ENCODE measurements around the gene RNF213. TPM values are rescaled to one million over a fixed set of nuclear protein-coding genes. Genes with fewer than 3 reads are reported as not detected.

Gene RNF213
- total RNA-seq, 1 donor from 2014 or later: 228 TPM

GRCh38 chr17:80393961-80394360 lies 133.3 kb downstream of the RNF213 start:
- TF ChIP-seq CTCF (IDR thresholded peaks at IDR 0.05): no peak
- H3K9me3 Mint-ChIP-seq: no peaks in the 10 kb centered on the region
- ATAC-seq (ENCODE audit: low read depth): no peak
- H3K27me3 Mint-ChIP-seq: no peaks in the 10 kb centered on the region
- intact Hi-C loops (cut with micrococcal nuclease): no loop called here
- H3K27ac Mint-ChIP-seq: no peak overlapping the region
- peaks cover 62% of the 10 kb centered on the region for H3K36me3 Mint-ChIP-seq (ENCODE audit: low read depth)
- H3K4me3 Mint-ChIP-seq: no peak overlapping the region
- H3K4me1 Mint-ChIP-seq: peaks cover 2% of the 10 kb centered on the region
- DNase-seq: no peak
- ChIA-PET POLR2A (no interaction called here), CTCF (no interaction called here)

GRCh38 chr17:80394629-80395216 lies 134.1 kb downstream of the RNF213 start:
- no peak overlapping the region for H3K4me3 Mint-ChIP-seq
- ChIA-PET POLR2A (interaction anchor here (0.7 kb wide), 1 partner anchor 170 kb away, joined by 5 read pairs; no protein-coding TSS in a partner anchor), CTCF (no interaction called here)
- H3K36me3 Mint-ChIP-seq (ENCODE audit: low read depth): peaks cover 54% of the 10 kb centered on the region
- no peak for ATAC-seq (ENCODE audit: low read depth)
- no peak overlapping the region for H3K27ac Mint-ChIP-seq
- peaks cover 2% of the 10 kb centered on the region for H3K4me1 Mint-ChIP-seq
- no peaks in the 10 kb centered on the region for H3K9me3 Mint-ChIP-seq
- DNase-seq: no peak
- TF ChIP-seq CTCF (IDR thresholded peaks at IDR 0.05): no peak
- H3K27me3 Mint-ChIP-seq: no peaks in the 10 kb centered on the region
- intact Hi-C loops (cut with micrococcal nuclease): no loop called here

GRCh38 chr17:80395402-80396151 lies 134.9 kb downstream of the RNF213 start:
- ATAC-seq (ENCODE audit: low read depth) (no peak), DNase-seq (no peak)
- Mint-ChIP-seq H3K27ac (no peak overlapping the region), H3K4me3 (no peak overlapping the region), H3K9me3 (no peaks in the 10 kb centered on the region), H3K4me1 (peaks cover 2% of the 10 kb centered on the region), H3K36me3 (ENCODE audit: low read depth) (peaks cover 46% of the 10 kb centered on the region), H3K27me3 (no peaks in the 10 kb centered on the region)
- POLR2A ChIA-PET: no interaction called here
- CTCF ChIA-PET: no interaction called here
- TF ChIP-seq CTCF (IDR thresholded peaks at IDR 0.05): no peak
- intact Hi-C loops (cut with micrococcal nuclease): no loop called here

- peaks cover 41% of the 10 kb centered on the region for H3K36me3 Mint-ChIP-seq (ENCODE audit: low read depth)
- CTCF ChIA-PET: no interaction called here
- no peaks in the 10 kb centered on the region for H3K27me3 Mint-ChIP-seq
- no peak for TF ChIP-seq CTCF (IDR thresholded peaks at IDR 0.05)
- no peak for ATAC-seq (ENCODE audit: low read depth)
- intact Hi-C loops (cut with micrococcal nuclease): no loop called here
- POLR2A ChIA-PET: no interaction called here
- no peak overlapping the region for H3K27ac Mint-ChIP-seq
- no peaks in the 10 kb centered on the region for H3K9me3 Mint-ChIP-seq
- peaks cover 2% of the 10 kb centered on the region for H3K4me1 Mint-ChIP-seq
- DNase-seq: no peak
- H3K4me3 Mint-ChIP-seq: no peak overlapping the region
Measured at GRCh38 chr17:80396157-80397033, 135.7 kb downstream of the RNF213 start.

GRCh38 chr17:80397034-80397387 lies 136.4 kb downstream of the RNF213 start:
- intact Hi-C loops (cut with micrococcal nuclease): no loop called here
- POLR2A ChIA-PET: no interaction called here
- TF ChIP-seq CTCF (IDR thresholded peaks at IDR 0.05): no peak
- no peak overlapping the region for H3K27ac Mint-ChIP-seq
- DNase-seq (no peak), ATAC-seq (ENCODE audit: low read depth) (no peak)
- no peak overlapping the region for H3K4me3 Mint-ChIP-seq
- peaks cover 2% of the 10 kb centered on the region for H3K4me1 Mint-ChIP-seq
- CTCF ChIA-PET: no interaction called here
- no peaks in the 10 kb centered on the region for H3K27me3 Mint-ChIP-seq
- no peaks in the 10 kb centered on the region for H3K9me3 Mint-ChIP-seq
- H3K36me3 Mint-ChIP-seq (ENCODE audit: low read depth): peaks cover 36% of the 10 kb centered on the region

Measured in activated B cell treated with CpG ODN at 0.5 μM for 24 hours (primary cell).